ENCODE results near the gene SCML1. TPM values are rescaled to one million over a fixed set of nuclear protein-coding genes. Genes with fewer than 3 reads are reported as not detected.

SCML1 gene, protein sequence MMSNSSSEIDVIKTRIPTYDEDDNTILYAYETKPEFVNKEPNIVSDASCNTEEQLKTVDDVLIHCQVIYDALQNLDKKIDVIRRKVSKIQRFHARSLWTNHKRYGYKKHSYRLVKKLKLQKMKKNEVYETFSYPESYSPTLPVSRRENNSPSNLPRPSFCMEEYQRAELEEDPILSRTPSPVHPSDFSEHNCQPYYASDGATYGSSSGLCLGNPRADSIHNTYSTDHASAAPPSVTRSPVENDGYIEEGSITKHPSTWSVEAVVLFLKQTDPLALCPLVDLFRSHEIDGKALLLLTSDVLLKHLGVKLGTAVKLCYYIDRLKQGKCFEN
- total RNA-seq (2021; fragmentation: NEBNext Ultra II Directional; extraction: Animal tissue kit (Norgen Biotek cat#: 25700)) (2.0 and 2.5 TPM in 2 replicates), polyA plus RNA-seq (2011; rRNA removed) (1.4 and 2.2 TPM in 2 replicates), polyA minus RNA-seq (2011; rRNA and poly(A)+ RNA removed) (3.2 and 3.4 TPM in 2 replicates)
- 2.6 TPM for polyA plus RNA-seq (2011; cell fraction: cytosol; rRNA removed)
- polyA plus RNA-seq (2011; cell fraction: nucleus; rRNA removed) = 2.4 TPM
- 1.1 to 1.7 TPM (median 1.5 TPM) in 4 replicates for polyA plus RNA-seq (2012, experiment 1 of 2)
- polyA plus RNA-seq (2012, experiment 2 of 2) = 0.09 TPM
- polyA plus RNA-seq (2013, experiment 1 of 2) = 4.3 TPM
- 4.3 TPM for polyA plus RNA-seq (2013, experiment 2 of 2)
- not detected for polyA minus RNA-seq (2011; cell fraction: cytosol; rRNA and poly(A)+ RNA removed)
- polyA minus RNA-seq (2011; cell fraction: nucleus; rRNA and poly(A)+ RNA removed) = 1.7 TPM
- long read RNA-seq, experiment 1 = 0 reads
- long read RNA-seq, experiment 2, partial matches to known transcripts = 0 of 2 reads
- long read RNA-seq, experiment 2, other reads (novel, unspliced or antisense) = 0 of 2 reads

- no peak within 1 kb of the TSS; a peak in 1 of 7 replicates for H3K9ac ChIP-seq (replicated peaks in 1 of 4; ENCODE audit: extremely low read depth in 1 of 4, low read depth in 3 of 4, low read length in 3 of 4)
- no peaks in the 10 kb centered on the region for H3K9me3 ChIP-seq (ENCODE audit: insufficient read depth in 2 of 2, low read depth in 1 of 2, low read length in 1 of 2)
- FAIRE-seq = peak; percentile 71
- H3K23me2 ChIP-seq (ENCODE audit: low read depth, low read length) = peaks cover 2% of the 10 kb centered on the region; the same call in 1 of the 2 replicates
- H2BK15ac ChIP-seq (ENCODE audit: low read length) = no peak within 1 kb of the TSS
- H2AK5ac ChIP-seq (ENCODE audit: low read depth, low read length) = no peak within 1 kb of the TSS
- POLR2A ChIA-PET (ENCODE audit: partially characterized antibody) = interaction anchor here (0.6 kb wide), 2 partner anchors 12 to 37 kb away, joined by 3 to 5 read pairs; no protein-coding TSS in a partner anchor
- no peaks in the 10 kb centered on the region for H3K79me2 ChIP-seq (ENCODE audit: control insufficient read depth in 1 of 2, insufficient read depth in 2 of 2, low read length in 2 of 2)
- peak within 1 kb of the TSS; percentile 83 to 96 for H3K4me2 ChIP-seq (ENCODE audit: insufficient read depth in 1 of 2, low read depth in 2 of 2, low read length in 2 of 2)
- H4K5ac ChIP-seq (ENCODE audit: insufficient read length, low read depth, low read length) = no peak within 1 kb of the TSS
- H2BK120ac ChIP-seq (replicated peaks; ENCODE audit: low read depth, low read length) = no peak within 1 kb of the TSS
- H3K4ac ChIP-seq (replicated peaks; ENCODE audit: insufficient read length, low read depth, low read length) = no peak within 1 kb of the TSS
- H3K79me1 ChIP-seq (ENCODE audit: low read depth, low read length) = no peaks in the 10 kb centered on the region
- H3K4me1 ChIP-seq (replicated peaks in 1 of 4; ENCODE audit: control insufficient read depth in 3 of 4, insufficient read depth in 4 of 4, low read length in 3 of 4) = peaks cover 0 to 2% (median 0%) of the 10 kb centered on the region in 4 experiments; a peak in 1 of 7 replicates
- H3K4me3 ChIP-seq (ENCODE audit: extremely low read depth in 1 of 4, insufficient read depth in 2 of 4, low read depth in 3 of 4, low read length in 4 of 4) = peak within 1 kb of the TSS; percentile 42 to 66 (median 48)
- 1% methylated on average over 18 of the region's 67 CpGs; no CpG with 5 or more reads in 1 of the 2 experiments for WGBS, 2 experiments (ENCODE audit: extremely low coverage in 1 of 2, insufficient coverage in 1 of 2, insufficient read length in 1 of 2, insufficient replicate concordance in 2 of 2, low coverage in 1 of 2, low lambda C conversion rate in 2 of 2, missing lambda C conversion rate in 1 of 2)
- no peak within 1 kb of the TSS; the same call in 1 of the 2 replicates for H4K8ac ChIP-seq (ENCODE audit: extremely low read depth, insufficient read depth, low read length)
- no peak within 1 kb of the TSS for H3K56ac ChIP-seq (replicated peaks; ENCODE audit: insufficient read length, low read depth, low read length)
- no peak within 1 kb of the TSS for H3K14ac ChIP-seq (ENCODE audit: insufficient read length)
- H2BK12ac ChIP-seq (ENCODE audit: low read depth, low read length) = no peak within 1 kb of the TSS
- peaks cover 0 to 16% (median 8%) of the 10 kb centered on the region in 4 experiments; a peak in 5 of 7 replicates for H3K27me3 ChIP-seq (replicated peaks in 1 of 4; ENCODE audit: control insufficient read depth in 3 of 4, extremely low read depth in 1 of 4, insufficient read depth in 3 of 4, low read length in 3 of 4)
- H3K36me3 ChIP-seq (ENCODE audit: control insufficient read depth in 2 of 4, insufficient read depth in 4 of 4, low read length in 3 of 4) = no peaks in the 10 kb centered on the region
- CTCF ChIA-PET (ENCODE audit: partially characterized antibody) = interaction anchor here (0.6 to 1.0 kb wide), 3 partner anchors 104 to 1218 kb away, joined by 3 to 4 read pairs (median 3); no protein-coding TSS in a partner anchor
- H4K20me1 ChIP-seq (replicated peaks in 1 of 2; ENCODE audit: control insufficient read depth in 1 of 2, insufficient read depth in 2 of 2, low read length in 2 of 2) = peaks cover 0 to 2% of the 10 kb centered on the region in 2 experiments
- no peak within 1 kb of the TSS for H2BK5ac ChIP-seq (ENCODE audit: low read depth, low read length)
- no peak within 1 kb of the TSS for H4K91ac ChIP-seq (replicated peaks; ENCODE audit: insufficient read length, low read length)
- no peak within 1 kb of the TSS for H3K23ac ChIP-seq (ENCODE audit: insufficient read length)
- no peak within 1 kb of the TSS; the same call in 1 of the 2 replicates for H3K27ac ChIP-seq (ENCODE audit: low read depth, low read length)
- no peak within 1 kb of the TSS for H2AFZ ChIP-seq (ENCODE audit: low read length)
- H3K18ac ChIP-seq (ENCODE audit: extremely low read depth, low read length) = no peak within 1 kb of the TSS
- peak; percentile 87 to 94 for DNase-seq (ENCODE audit: low read depth in 1 of 2, low spot score in 2 of 2)
- no peak within 1 kb of the TSS for H2BK20ac ChIP-seq (ENCODE audit: low read length)
- TF ChIP-seq CREB1 (IDR thresholded peaks at IDR 0.05) (peak; percentile 93), SP1 (IDR thresholded peaks at IDR 0.05; ENCODE audit: low read depth, low read length) (no peak), SP2 (IDR thresholded peaks at IDR 0.05; ENCODE audit: low read length) (no peak), PHF8 (conservative IDR thresholded peaks at IDR 0.05; ENCODE audit: low read depth, low read length) (0 out of 2 replicates have a peak, but pooled peaks have one; percentile 1), BACH1 (IDR thresholded peaks at IDR 0.05; ENCODE audit: low read length) (no peak), KDM5A (IDR thresholded peaks at IDR 0.05; ENCODE audit: low read length) (no peak)
- TF ChIP-seq, protein P1, sequence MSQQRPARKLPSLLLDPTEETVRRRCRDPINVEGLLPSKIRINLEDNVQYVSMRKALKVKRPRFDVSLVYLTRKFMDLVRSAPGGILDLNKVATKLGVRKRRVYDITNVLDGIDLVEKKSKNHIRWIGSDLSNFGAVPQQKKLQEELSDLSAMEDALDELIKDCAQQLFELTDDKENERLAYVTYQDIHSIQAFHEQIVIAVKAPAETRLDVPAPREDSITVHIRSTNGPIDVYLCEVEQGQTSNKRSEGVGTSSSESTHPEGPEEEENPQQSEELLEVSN (IDR thresholded peaks at IDR 0.05) = peak; percentile 68
Measured at GRCh38 chrX:17736856-17737709, at the start of gene SCML1. Gene SCML1 (plus strand): TSS chrX:17737493. CDS start chrX:17744187, 6,694 bp downstream.
